AG20443 (cell line): ENCODE measurements around the gene SDR42E1.
"Not testable (repeated sequence)": the region's sequence is repeated elsewhere in the genome, so short reads cannot be mapped to it uniquely, and the experiment has no call there.

Experiments used
- DNase-seq: peaks from one replicate; pipeline ENCODE4 v3.0.0; 2012; ENCODE audit warnings: low spot score, mixed read lengths

The SDR42E1 gene

DNA sequence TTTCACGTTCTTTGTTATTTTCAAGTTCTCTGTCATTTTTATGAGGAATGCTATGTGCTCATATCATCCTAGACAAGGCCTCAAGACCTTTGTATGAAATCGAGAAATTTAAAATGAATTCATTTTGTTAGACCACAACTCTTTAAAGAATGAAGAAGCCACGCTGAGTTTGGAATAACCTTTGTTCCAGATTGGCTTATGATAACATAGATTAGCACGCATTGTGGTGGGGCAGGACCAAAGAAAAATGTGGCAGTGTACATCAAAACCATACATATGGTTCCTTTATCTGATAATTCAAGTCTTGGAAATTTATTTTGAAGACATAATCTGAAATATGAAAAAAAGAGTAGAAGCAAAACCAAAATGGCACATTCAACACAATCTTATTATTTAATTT, 26.0 kb upstream of the SDR42E1 start:
- no peak for DNase-seq

DNA sequence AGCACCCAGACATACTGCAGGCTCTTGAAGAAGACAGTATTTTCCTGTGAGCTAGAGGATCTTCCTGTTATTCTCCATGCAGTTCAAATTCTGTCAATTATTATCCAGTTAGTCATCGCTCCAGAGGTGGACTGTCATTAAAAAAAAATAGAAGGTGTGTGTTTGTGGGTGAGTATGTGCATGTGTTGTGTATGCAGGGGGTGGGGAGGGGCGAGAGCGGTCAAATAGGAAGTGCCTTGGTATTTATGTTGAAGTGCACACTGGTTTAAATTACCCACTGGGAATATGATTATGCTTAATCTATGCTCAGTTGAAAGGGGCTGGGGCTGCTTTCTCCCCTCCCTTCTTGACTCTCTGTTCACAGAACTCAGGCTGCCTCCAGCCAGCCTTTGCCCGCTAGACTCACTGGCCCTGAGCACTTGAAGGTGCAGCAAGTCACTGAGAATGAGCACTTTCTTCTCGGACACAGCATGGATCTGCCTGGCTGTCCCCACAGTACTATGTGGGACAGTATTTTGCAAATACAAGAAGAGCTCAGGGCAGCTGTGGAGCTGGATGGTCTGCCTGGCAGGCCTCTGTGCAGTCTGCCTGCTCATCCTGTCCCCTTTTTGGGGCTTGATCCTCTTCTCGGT, 23.8 kb upstream of the SDR42E1 start, which contains the start of gene HSD17B2:
Gene HSD17B2 (plus strand): TSS at position 273 of the 632 bp plus-strand sequence. CDS start 172 bp downstream, at position 445.
- DNase-seq: no peak

GRCh38 chr16:82033683-82034300, 22.5 kb upstream of the SDR42E1 start:
- no peak for DNase-seq

- no peak for DNase-seq
These were observed 21.7 kb upstream of the SDR42E1 start for GRCh38 chr16:82033006-82033405.

DNA sequence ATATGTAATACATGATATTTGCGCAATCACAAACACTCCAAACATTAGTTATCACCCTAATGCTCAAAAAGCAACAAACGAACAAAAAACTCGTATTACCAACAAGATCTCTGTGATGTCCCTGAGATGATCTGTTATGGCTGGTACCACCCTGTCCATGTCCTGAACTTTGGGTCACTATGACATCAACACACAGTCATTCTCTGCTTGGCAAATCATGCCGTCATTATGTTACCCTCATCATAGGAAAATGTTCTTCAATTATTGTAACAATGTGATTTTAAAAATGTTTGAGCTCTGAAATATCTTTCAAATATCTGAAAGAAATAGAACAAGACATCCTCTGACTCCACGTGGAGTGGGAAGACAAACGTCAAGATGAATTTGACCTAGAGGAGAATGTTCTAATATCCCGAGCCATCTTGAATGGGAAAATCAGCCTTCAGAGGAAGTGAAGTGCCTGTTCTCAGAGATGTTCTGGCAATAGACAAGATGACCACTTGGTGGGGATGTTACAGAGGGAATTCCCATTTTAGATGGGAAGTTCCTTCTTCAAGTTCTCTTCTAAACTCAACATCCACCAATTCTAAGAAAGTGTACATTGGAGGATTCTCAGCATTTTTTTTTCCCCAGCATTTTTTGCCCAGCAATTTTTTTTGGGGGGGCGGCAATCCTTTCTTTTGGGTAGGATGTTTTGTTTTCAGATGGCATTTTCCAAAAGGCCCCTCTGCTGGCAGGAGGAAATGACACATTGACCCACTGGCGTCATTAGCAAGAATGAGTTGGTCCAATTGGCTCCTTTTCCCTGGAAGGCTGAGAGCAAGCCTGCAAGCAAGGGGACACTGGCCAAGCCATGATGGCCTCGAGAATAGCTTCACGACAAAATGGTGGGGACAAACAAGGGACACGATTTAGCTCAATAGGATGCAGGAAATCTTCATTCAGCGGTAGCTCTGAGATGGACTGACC, 20.1 kb upstream of the SDR42E1 start:
- peak; percentile 75 for DNase-seq

GRCh38 chr16:82027629-82028064, 16.4 kb upstream of the SDR42E1 start:
- no peak for DNase-seq

- no peak for DNase-seq
These were observed 13.6 kb upstream of the SDR42E1 start for GRCh38 chr16:82024883-82025282.

DNA sequence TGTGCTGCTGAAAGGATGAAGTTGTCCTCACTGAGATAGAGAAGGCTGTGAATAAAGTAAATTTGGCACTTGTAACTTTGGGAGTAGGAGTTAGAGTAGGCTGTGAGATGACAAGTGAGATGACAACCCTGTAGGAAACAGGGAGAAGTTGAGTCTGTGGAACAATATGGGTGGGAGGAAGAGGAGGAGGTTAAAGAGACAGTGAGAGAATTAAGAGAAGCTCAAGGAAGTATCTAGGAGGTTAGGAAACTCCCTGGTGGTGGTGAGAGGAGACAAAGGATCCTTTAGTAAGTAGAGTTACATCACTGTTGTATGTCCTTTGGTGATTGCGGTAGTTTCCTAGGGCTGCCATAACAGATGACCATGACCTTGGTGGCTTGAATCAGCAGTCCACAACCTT, 13.0 kb upstream of the SDR42E1 start:
- DNase-seq: no peak

GRCh38 chr16:82023206-82023605, 11.9 kb upstream of the SDR42E1 start:
- no peak for DNase-seq

DNA sequence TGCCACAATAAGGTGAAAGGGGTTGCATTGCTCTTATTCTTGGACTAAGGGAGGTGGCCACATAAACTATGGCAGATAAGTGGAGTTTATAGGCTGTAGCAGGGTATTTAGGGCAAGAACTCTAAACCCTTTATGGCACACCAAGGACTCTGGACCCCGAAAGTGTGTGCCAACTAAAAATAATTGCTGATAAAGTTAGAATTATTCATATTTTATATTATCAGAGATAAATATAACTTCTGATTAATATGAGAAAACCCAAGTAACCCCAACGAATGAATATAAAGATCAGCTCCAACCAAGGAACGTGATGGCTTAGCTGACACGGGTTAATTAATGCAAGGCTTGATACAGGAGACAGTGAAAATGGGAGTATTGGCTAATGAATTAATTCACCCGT, 8.8 kb upstream of the SDR42E1 start:
- DNase-seq: no peak

GRCh38 chr16:82019535-82019934, 8.3 kb upstream of the SDR42E1 start:
- DNase-seq: no peak

DNA sequence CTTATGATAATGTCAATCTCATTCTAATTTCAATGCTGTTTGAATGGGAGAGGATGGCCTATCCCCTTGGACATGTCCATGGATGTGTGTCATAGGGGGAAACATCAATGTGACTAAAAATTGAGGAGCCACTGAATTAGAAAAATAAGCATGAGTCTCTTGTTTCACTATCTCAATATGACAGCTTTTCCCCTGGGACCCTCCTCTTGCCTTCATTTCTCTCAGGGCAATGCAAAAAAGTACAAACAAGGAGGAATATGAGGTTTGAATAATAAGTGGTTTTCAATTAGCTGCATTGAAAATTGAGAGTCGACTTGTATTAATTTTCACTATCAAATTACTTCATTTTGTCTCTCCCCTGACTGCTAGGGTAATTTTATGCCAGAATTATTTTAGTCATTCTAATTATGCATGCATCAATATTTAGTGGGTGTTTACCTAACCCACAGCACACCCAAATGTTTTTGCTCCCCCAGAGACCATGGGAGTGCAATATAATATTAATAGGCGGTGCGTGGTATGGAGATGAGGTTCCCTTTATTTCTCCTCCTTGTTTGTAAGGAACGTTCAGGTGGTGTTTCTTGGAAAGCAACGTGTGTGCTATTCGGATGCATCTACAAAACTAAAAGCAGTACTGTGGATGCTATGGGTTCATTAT, 6.8 kb upstream of the SDR42E1 start:
- no peak for DNase-seq

DNA sequence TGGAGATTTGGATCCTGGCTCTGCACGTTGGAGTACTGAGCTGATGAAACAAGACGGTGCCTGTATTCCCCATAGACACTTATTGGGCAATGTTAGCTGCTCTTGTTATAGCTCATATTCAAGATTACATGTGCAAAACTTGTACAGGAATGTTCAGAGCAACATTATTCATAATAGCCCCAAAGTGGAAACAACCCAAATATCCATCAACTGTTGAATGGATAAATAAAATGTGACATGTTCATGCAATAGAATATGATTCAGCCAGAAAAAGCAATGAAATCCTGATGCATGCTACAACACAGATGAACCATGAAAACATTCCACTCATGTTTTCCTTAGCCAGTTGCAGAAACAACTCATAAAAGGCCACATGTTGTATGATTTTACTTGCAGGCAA, 5.7 kb upstream of the SDR42E1 start:
- DNase-seq: peak; percentile 23

GRCh38 chr16:82016263-82016662, 5.0 kb upstream of the SDR42E1 start:
- DNase-seq: no peak

DNA sequence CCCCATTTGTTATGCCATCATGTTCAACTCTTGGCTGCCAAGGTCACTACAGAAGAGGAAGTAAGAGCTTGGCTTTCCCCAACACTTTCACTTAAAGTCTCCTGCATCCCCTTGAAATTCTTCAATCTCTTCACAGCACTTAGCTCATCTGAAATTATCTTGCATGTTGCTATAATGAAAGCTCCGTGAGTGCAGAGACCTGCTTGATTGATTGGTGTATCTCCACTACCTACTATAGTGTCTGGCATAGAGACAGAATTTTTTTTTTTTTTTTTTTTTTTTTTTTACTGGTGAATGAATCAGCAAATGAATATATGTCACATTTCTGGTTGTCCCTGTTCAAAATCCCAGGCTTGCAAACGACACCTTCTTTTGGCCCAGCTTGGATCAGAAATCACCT, 1.9 kb upstream of the SDR42E1 start:
- no peak for DNase-seq

- no peak for DNase-seq
These were observed 621 bp downstream of the SDR42E1 start for GRCh38 chr16:82010649-82011048.

- not testable (repeated sequence) for DNase-seq
These were observed 1.5 kb downstream of the SDR42E1 start for GRCh38 chr16:82009789-82010188.

- DNase-seq: no peak
These were observed 2.2 kb downstream of the SDR42E1 start for GRCh38 chr16:82008957-82009592.

- no peak for DNase-seq
These were observed 4.1 kb downstream of the SDR42E1 start for GRCh38 chr16:82007189-82007588.

DNA sequence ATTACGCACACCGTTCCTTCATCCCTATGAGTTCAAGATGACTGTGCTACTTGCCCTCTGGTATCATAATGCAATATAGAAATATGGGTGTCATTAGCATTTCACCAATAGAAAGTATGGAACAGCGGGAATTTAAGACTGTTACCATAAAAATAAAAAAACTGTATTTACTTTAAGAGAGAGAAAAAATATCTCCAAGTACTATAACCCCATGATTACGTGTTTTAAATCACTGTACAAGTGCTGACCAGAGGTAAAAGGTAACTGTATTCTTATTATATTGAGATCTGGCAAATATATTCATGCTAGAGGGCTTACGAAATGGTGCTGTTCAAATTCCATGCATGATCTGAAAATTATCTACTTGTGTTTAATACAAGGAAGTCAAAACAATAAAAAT, 5.2 kb downstream of the SDR42E1 start:
- no peak for DNase-seq

- no peak for DNase-seq
These were observed 6.0 kb downstream of the SDR42E1 start for GRCh38 chr16:82005027-82005830.
